Uterus (tissue), 2 donors: ENCODE data around the gene SOCS2.

Source experiments
- CTCF ChIP-seq, 4 experiments: fragments of 200-600 bp in 2 of 4; fragments of 450-650 bp in 2 of 4; sonication (generic) in 2 of 4; IDR thresholded peaks; one replicate each; pipeline ENCODE4 v1.5.1; 2016 to 2019; ENCODE audit warnings: antibody characterized with exemption in 4 of 4, mild to moderate bottlenecking in 2 of 4, moderate library complexity in 1 of 4
- POLR2A ChIP-seq, 2 donors: fragments of 450-650 bp; IDR thresholded peaks; one replicate each; pipeline ENCODE4 v1.6.1; 2016; ENCODE audit warnings: antibody characterized with exemption in 2 of 2, mild to moderate bottlenecking in 1 of 2, moderate library complexity in 1 of 2

DNA sequence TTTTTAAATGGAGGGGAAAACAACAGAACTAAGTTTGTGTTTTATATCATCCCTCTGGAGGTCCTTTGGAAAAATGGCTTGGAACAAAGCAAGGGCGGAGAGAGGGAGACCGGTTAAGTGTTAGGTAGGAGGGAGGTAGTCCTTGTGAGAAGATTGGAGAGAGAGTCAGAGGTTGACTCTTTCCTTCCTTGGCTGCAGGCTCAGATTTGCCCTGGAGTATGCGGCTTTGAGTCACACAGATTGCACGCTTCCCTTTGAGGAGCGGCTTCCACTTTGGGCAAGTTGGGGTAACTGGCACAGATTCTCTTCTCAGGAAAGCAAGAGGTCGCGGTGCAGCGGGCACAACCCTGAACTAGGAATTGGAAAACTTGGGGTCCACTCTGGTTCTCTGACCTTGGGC is 9.9 kb downstream of the SOCS2 start:
- no peak for TF ChIP-seq CTCF (IDR thresholded peaks at IDR 0.05)
- no peak for TF ChIP-seq POLR2A (IDR thresholded peaks at IDR 0.05)
